Panc1 (cell line): Measurements from ENCODE around the gene CFDP1. TPM values are rescaled to one million over a fixed set of nuclear protein-coding genes. Genes with fewer than 3 reads are reported as not detected.

Experiments used
- ATAC-seq: fragments of 200-7000 bp; cut with Tn5 transposase; 2 replicates; pipeline ENCODE4 v1.9.1; 2020; ENCODE audit warnings: mild to moderate bottlenecking, moderate library complexity
- BruUV-seq: library from RNA; stranded (reverse); fragments of 400-500 nt; replicated peaks from 2 replicates; lab custom pipeline; 2021; lab: Mats Ljungman, UMichigan
- CTCF ChIA-PET: fragments of 300-600 bp; sonication (Branson Sonifier 250); formaldehyde crosslinking; loops from one replicate; lab custom pipeline; 2022; ENCODE audit warnings: antibody characterized with exemption; lab: Charles Lee
- POLR2A ChIA-PET: fragments of 300-600 bp; sonication (Branson Sonifier 250); formaldehyde crosslinking; loops from one replicate; lab custom pipeline; 2022; ENCODE audit warnings: antibody characterized with exemption; lab: Charles Lee
- DNase-seq: peaks from one replicate; pipeline ENCODE4 v3.0.0-alpha.2; 2010; ENCODE audit warnings: low read depth, low spot score
- H3K27ac ChIP-seq: 2 replicates; pipeline ENCODE4 v1.5.1; 2011; ENCODE audit warnings: mild to moderate bottlenecking, low read length, inconsistent platforms
- H3K27me3 ChIP-seq: fragments of 200-500 bp; sonication (Bioruptor generic); 2 replicates; pipeline ENCODE4 v1.6.0; 2014; ENCODE audit warnings: low read length, inconsistent platforms; ENCODE audit not compliant: control insufficient read depth, insufficient read depth
- H3K36me3 ChIP-seq: fragments of 200-500 bp; sonication (Bioruptor generic); 2 replicates; pipeline ENCODE4 v1.5.1; 2014; ENCODE audit warnings: inconsistent platforms, mild to moderate bottlenecking, low read length, moderate library complexity; ENCODE audit not compliant: control insufficient read depth, insufficient read depth
- H3K4me1 ChIP-seq: 2 replicates; pipeline ENCODE4 v1.5.1; 2011; ENCODE audit warnings: inconsistent platforms, mild to moderate bottlenecking, low read length, moderate library complexity; ENCODE audit not compliant: control insufficient read depth, insufficient read depth
- H3K4me3 ChIP-seq, 2 experiments: 2 replicates each; pipeline ENCODE4 v1.5.1; 2011 to 2012; ENCODE audit warnings: low read depth in 2 of 2, low read length in 2 of 2, mild to moderate bottlenecking in 2 of 2, inconsistent platforms in 1 of 2, moderate library complexity in 1 of 2
- H3K9me3 ChIP-seq: fragments of 200-500 bp; sonication (Bioruptor generic); 2 replicates; pipeline ENCODE4 v1.5.1; 2014; ENCODE audit warnings: low read depth, mild to moderate bottlenecking, inconsistent platforms, low read length, moderate library complexity; ENCODE audit not compliant: control insufficient read depth, insufficient read depth
- POLR2AphosphoS5 ChIP-seq: IDR thresholded peaks from 2 replicates; pipeline ENCODE4 v1.6.1; 2012; ENCODE audit warnings: mild to moderate bottlenecking, low read depth, low read length, moderate library complexity
- SIN3A ChIP-seq: IDR thresholded peaks from 2 replicates; pipeline ENCODE4 v1.6.1; 2012; ENCODE audit warnings: low read depth, mild to moderate bottlenecking, low read length, moderate library complexity, borderline replicate concordance; ENCODE audit not compliant: insufficient read depth
- TCF7L2 ChIP-seq: IDR thresholded peaks from 2 replicates; pipeline ENCODE4 v1.6.1; 2011; ENCODE audit warnings: mild to moderate bottlenecking, low read depth, low read length, inconsistent platforms
- in situ Hi-C: cut with HindIII; loops from 2 replicates; pipeline ENCODE4 v1.10.0; 2016; ENCODE audit warnings: low sequenced_read_pairs, low pct_unique_long_range_greater_than_20kb
- intact Hi-C: fragments of 100-400 bp; cut with micrococcal nuclease; formaldehyde crosslinking; loops from one replicate; pipeline ENCODE4 v1.10.0; 2022; ENCODE audit not compliant: unreplicated experiment
- total RNA-seq: library from RNA; stranded (reverse); gene quantifications from one replicate; pipeline ENCODE4 v1.2.1, GENCODE V29; 2021; ENCODE audit not compliant: unreplicated experiment
- TF ChIP-seq, protein P1 (sequence below): fragments of 450-650 bp; IDR thresholded peaks from 2 replicates; pipeline ENCODE4 v1.5.1; 2017; ENCODE audit warnings: mild to moderate bottlenecking
- TF ChIP-seq, protein P2 (sequence below), 2 experiments: IDR thresholded peaks; 2 replicates each; pipeline ENCODE4 v1.6.1; 2011 to 2012; ENCODE audit warnings: low read depth in 2 of 2, control low read depth in 1 of 2, low read length in 1 of 2, mild to moderate bottlenecking in 1 of 2, moderate library complexity in 1 of 2; ENCODE audit not compliant: insufficient read depth in 1 of 2

CFDP1 gene
- total RNA-seq, 1 experiment from 2014 or later = 25.7 TPM

GRCh38 chr16:75446416-75446815 lies 13.1 kb upstream of the CFDP1 start:
- Histone ChIP-seq H3K4me3 (no peak overlapping the region), H3K36me3 (peaks cover 6% of the 10 kb centered on the region; the same call in 1 of the 2 replicates), H3K4me1 (no peaks in the 10 kb centered on the region), H3K27ac (no peak overlapping the region), H3K9me3 (no peaks in the 10 kb centered on the region), H3K27me3 (no peaks in the 10 kb centered on the region)
- TSS peak; percentile 27 for BruUV-seq
- in situ Hi-C loops (no loop called here), intact Hi-C loops (no loop called here)
- TF ChIP-seq SIN3A = no peak
- TF ChIP-seq, protein P1, sequence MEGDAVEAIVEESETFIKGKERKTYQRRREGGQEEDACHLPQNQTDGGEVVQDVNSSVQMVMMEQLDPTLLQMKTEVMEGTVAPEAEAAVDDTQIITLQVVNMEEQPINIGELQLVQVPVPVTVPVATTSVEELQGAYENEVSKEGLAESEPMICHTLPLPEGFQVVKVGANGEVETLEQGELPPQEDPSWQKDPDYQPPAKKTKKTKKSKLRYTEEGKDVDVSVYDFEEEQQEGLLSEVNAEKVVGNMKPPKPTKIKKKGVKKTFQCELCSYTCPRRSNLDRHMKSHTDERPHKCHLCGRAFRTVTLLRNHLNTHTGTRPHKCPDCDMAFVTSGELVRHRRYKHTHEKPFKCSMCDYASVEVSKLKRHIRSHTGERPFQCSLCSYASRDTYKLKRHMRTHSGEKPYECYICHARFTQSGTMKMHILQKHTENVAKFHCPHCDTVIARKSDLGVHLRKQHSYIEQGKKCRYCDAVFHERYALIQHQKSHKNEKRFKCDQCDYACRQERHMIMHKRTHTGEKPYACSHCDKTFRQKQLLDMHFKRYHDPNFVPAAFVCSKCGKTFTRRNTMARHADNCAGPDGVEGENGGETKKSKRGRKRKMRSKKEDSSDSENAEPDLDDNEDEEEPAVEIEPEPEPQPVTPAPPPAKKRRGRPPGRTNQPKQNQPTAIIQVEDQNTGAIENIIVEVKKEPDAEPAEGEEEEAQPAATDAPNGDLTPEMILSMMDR = no peak
- POLR2A ChIA-PET = interaction anchor here (0.6 kb wide), 1 partner anchor 114 kb away, joined by 7 read pairs; no protein-coding TSS in a partner anchor
- DNase-seq (no peak), ATAC-seq (no peak)
- CTCF ChIA-PET = no interaction called here

- no TSS peak for BruUV-seq
- POLR2A ChIA-PET = interaction anchor here (1.6 kb wide), 1 partner anchor 11 kb away, joined by 4 read pairs; no protein-coding TSS in a partner anchor
These were observed 12.0 kb upstream of the CFDP1 start for GRCh38 chr16:75445298-75445697.

DNA sequence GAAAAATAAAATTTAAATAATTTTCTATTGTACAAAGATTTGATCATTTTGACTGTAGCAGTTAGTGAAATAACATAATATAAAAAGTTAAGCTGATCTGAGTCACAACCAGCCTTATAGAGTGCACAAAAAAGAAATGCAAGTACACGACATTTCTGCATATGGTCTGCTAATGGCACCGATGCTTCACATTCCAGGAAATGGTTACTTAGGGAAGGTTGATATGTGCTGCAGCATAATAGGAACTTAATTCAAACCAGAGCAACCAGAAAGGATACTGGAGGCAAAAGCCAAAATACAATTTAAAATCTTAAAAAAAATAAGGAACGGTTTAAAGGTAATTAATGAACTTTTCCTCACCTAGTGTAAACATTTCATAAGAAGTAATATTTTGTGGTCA lies 10.0 kb upstream of the CFDP1 start:
- Histone ChIP-seq H3K27me3 (no peaks in the 10 kb centered on the region), H3K4me3 (no peak overlapping the region), H3K36me3 (peaks cover 4% of the 10 kb centered on the region; the same call in 1 of the 2 replicates), H3K27ac (no peak overlapping the region), H3K9me3 (no peaks in the 10 kb centered on the region), H3K4me1 (no peaks in the 10 kb centered on the region)
- BruUV-seq = no TSS peak
- no peak for TF ChIP-seq SIN3A
- TF ChIP-seq, protein P2, sequence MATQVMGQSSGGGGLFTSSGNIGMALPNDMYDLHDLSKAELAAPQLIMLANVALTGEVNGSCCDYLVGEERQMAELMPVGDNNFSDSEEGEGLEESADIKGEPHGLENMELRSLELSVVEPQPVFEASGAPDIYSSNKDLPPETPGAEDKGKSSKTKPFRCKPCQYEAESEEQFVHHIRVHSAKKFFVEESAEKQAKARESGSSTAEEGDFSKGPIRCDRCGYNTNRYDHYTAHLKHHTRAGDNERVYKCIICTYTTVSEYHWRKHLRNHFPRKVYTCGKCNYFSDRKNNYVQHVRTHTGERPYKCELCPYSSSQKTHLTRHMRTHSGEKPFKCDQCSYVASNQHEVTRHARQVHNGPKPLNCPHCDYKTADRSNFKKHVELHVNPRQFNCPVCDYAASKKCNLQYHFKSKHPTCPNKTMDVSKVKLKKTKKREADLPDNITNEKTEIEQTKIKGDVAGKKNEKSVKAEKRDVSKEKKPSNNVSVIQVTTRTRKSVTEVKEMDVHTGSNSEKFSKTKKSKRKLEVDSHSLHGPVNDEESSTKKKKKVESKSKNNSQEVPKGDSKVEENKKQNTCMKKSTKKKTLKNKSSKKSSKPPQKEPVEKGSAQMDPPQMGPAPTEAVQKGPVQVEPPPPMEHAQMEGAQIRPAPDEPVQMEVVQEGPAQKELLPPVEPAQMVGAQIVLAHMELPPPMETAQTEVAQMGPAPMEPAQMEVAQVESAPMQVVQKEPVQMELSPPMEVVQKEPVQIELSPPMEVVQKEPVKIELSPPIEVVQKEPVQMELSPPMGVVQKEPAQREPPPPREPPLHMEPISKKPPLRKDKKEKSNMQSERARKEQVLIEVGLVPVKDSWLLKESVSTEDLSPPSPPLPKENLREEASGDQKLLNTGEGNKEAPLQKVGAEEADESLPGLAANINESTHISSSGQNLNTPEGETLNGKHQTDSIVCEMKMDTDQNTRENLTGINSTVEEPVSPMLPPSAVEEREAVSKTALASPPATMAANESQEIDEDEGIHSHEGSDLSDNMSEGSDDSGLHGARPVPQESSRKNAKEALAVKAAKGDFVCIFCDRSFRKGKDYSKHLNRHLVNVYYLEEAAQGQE (IDR thresholded peaks at IDR 0.05; ENCODE audit: insufficient read depth in 1 of 2, low read depth in 2 of 2, low read length in 1 of 2) = no peak
- TF ChIP-seq, protein P1 = no peak
- no peak for TF ChIP-seq POLR2AphosphoS5
- TF ChIP-seq TCF7L2 = no peak
- in situ Hi-C loops (no loop called here), intact Hi-C loops (no loop called here)
- ChIA-PET CTCF (no interaction called here), POLR2A (no interaction called here)
- ATAC-seq (no peak), DNase-seq (no peak)

More at GRCh38 chr16:75445298-75445697, 12.0 kb upstream of the CFDP1 start:
- peaks cover 6% of the 10 kb centered on the region; the same call in 1 of the 2 replicates for H3K36me3 ChIP-seq
- no peaks in the 10 kb centered on the region for H3K4me1 ChIP-seq
- CTCF ChIA-PET = no interaction called here
- intact Hi-C loops = no loop called here
- in situ Hi-C loops = no loop called here
- DNase-seq (no peak), ATAC-seq (no peak)
- no peaks in the 10 kb centered on the region for H3K9me3 ChIP-seq
- H3K27me3 ChIP-seq = no peaks in the 10 kb centered on the region
- no peak overlapping the region for H3K27ac ChIP-seq
- H3K4me3 ChIP-seq = no peak overlapping the region
- TF ChIP-seq SIN3A = no peak
- no peak for TF ChIP-seq TCF7L2
- TF ChIP-seq POLR2AphosphoS5 = no peak
